Progenitor cell of endocrine pancreas (in vitro differentiated cells): ENCODE results near the gene EYS. TPM values are rescaled to one million over a fixed set of nuclear protein-coding genes. Genes with fewer than 3 reads are reported as not detected.
"Not testable (repeated sequence)": the region's sequence is repeated elsewhere in the genome, so short reads cannot be mapped to it uniquely, and the experiment has no call there.

Experiments
- DNase-seq: peaks from one replicate; pipeline ENCODE4 v3.0.0; 2021; ENCODE audit warnings: low spot score; ENCODE audit not compliant: unreplicated experiment
- H3K27ac Mint-ChIP-seq: 2 replicates; pipeline ENCODE4 v1.8.0; 2021; ENCODE audit warnings: mild to moderate bottlenecking, moderate library complexity, mixed read lengths
- H3K27me3 Mint-ChIP-seq: 2 replicates; pipeline ENCODE4 v1.8.0; 2021; ENCODE audit warnings: mixed read lengths
- H3K36me3 Mint-ChIP-seq: 2 replicates; pipeline ENCODE4 v1.8.0; 2022; ENCODE audit warnings: mixed read lengths; ENCODE audit not compliant: insufficient read depth
- H3K4me1 Mint-ChIP-seq: 2 replicates; pipeline ENCODE4 v1.8.0; 2021; ENCODE audit warnings: low read depth, mixed read lengths
- H3K4me3 Mint-ChIP-seq: 2 replicates; pipeline ENCODE4 v1.8.0; 2021; ENCODE audit warnings: low read depth, mild to moderate bottlenecking, moderate library complexity, mixed read lengths
- H3K9me3 Mint-ChIP-seq: 2 replicates; pipeline ENCODE4 v1.8.0; 2021; ENCODE audit warnings: low read depth, mixed read lengths
- CTCF ChIP-seq: fragments of 200-600 bp; sonication (generic); IDR thresholded peaks from one replicate; pipeline ENCODE4 v1.5.0; 2021; ENCODE audit warnings: antibody characterized with exemption, mild to moderate bottlenecking; ENCODE audit not compliant: unreplicated experiment
- total RNA-seq: library from RNA; stranded (reverse); gene quantifications from 2 replicates; pipeline ENCODE4 v1.2.1, GENCODE V29; 2021

The EYS gene
- total RNA-seq, 1 donor from 2014 or later, result 0.46 TPM

- DNase-seq, result no peak
- H3K27ac Mint-ChIP-seq, result no peak overlapping the region
- no peak overlapping the region for H3K4me3 Mint-ChIP-seq
- peaks cover 6% of the 10 kb centered on the region for H3K36me3 Mint-ChIP-seq
- no peak for TF ChIP-seq CTCF
- H3K4me1 Mint-ChIP-seq, result no peaks in the 10 kb centered on the region
- H3K27me3 Mint-ChIP-seq, result no peaks in the 10 kb centered on the region
- H3K9me3 Mint-ChIP-seq, result peaks cover 8% of the 10 kb centered on the region
Observed at GRCh38 chr6:63760199-63760598, 1946.8 kb downstream of the EYS start.

- H3K36me3 Mint-ChIP-seq, result peaks cover 7% of the 10 kb centered on the region
- H3K4me1 Mint-ChIP-seq, result no peaks in the 10 kb centered on the region
- no peaks in the 10 kb centered on the region for H3K27me3 Mint-ChIP-seq
- H3K9me3 Mint-ChIP-seq, result peaks cover 13% of the 10 kb centered on the region
- TF ChIP-seq CTCF, result no peak
- H3K4me3 Mint-ChIP-seq, result no peak overlapping the region
- no peak for DNase-seq
- no peak overlapping the region for H3K27ac Mint-ChIP-seq
Observed at GRCh38 chr6:63759605-63760105, 1947.4 kb downstream of the EYS start.

- no peak for TF ChIP-seq CTCF
- Mint-ChIP-seq H3K36me3 (peaks cover 7% of the 10 kb centered on the region), H3K9me3 (peaks cover 13% of the 10 kb centered on the region), H3K27ac (no peak overlapping the region), H3K27me3 (no peaks in the 10 kb centered on the region), H3K4me3 (no peak overlapping the region), H3K4me1 (no peaks in the 10 kb centered on the region)
- DNase-seq, result no peak
Observed at GRCh38 chr6:63757826-63758225, 1949.2 kb downstream of the EYS start.

- not testable (repeated sequence) for H3K27me3 Mint-ChIP-seq, DNase-seq, H3K27ac Mint-ChIP-seq, H3K36me3 Mint-ChIP-seq, H3K4me3 Mint-ChIP-seq, H3K4me1 Mint-ChIP-seq
- H3K9me3 Mint-ChIP-seq, result peaks cover 13% of the 10 kb centered on the region
Observed at GRCh38 chr6:63757275-63757674, 1949.8 kb downstream of the EYS start.

- no peak for DNase-seq
- Mint-ChIP-seq H3K36me3 (peaks cover 1% of the 10 kb centered on the region), H3K9me3 (peaks cover 13% of the 10 kb centered on the region), H3K4me3 (no peak overlapping the region), H3K27ac (no peak overlapping the region), H3K4me1 (no peaks in the 10 kb centered on the region), H3K27me3 (no peaks in the 10 kb centered on the region)
- no peak for TF ChIP-seq CTCF
Observed at GRCh38 chr6:63750400-63750799, 1956.6 kb downstream of the EYS start.

GRCh38 chr6:63745784-63746183 is 1961.2 kb downstream of the EYS start:
- H3K36me3 Mint-ChIP-seq, result no peaks in the 10 kb centered on the region
- no peaks in the 10 kb centered on the region for H3K4me1 Mint-ChIP-seq
- no peak for DNase-seq
- no peak for TF ChIP-seq CTCF
- no peaks in the 10 kb centered on the region for H3K27me3 Mint-ChIP-seq
- H3K4me3 Mint-ChIP-seq, result no peak overlapping the region
- H3K27ac Mint-ChIP-seq, result no peak overlapping the region
- peaks cover 8% of the 10 kb centered on the region for H3K9me3 Mint-ChIP-seq
